Stimulated activated memory B cell treated with anti-CD40 and anti-IgM and Interleukin-4, amounts not matched to agents 10 μg/mL and 1 μg/mL and 100 μg/mL, for 72 hours (primary cell): Measurements from ENCODE around the gene SERPINA12.

Experiments used
- ATAC-seq: fragments of 150-1000 bp; cut with Tn5 transposase; 2 replicates; pipeline ENCODE4 v1.10.0; 2021
- H3K27ac Mint-ChIP-seq: one replicate; pipeline ENCODE4 v1.8.0; 2022; ENCODE audit warnings: mild to moderate bottlenecking, mixed read lengths
- H3K27me3 Mint-ChIP-seq: one replicate; pipeline ENCODE4 v1.8.0; 2022; ENCODE audit warnings: mixed read lengths
- H3K36me3 Mint-ChIP-seq: one replicate; pipeline ENCODE4 v1.8.0; 2022; ENCODE audit warnings: mixed read lengths
- H3K4me1 Mint-ChIP-seq: one replicate; pipeline ENCODE4 v1.8.0; 2022; ENCODE audit warnings: mixed read lengths
- H3K4me3 Mint-ChIP-seq: one replicate; pipeline ENCODE4 v1.8.0; 2022; ENCODE audit warnings: mild to moderate bottlenecking, moderate library complexity, mixed read lengths
- H3K9me3 Mint-ChIP-seq: one replicate; pipeline ENCODE4 v1.8.0; 2022; ENCODE audit warnings: mixed read lengths

Gene SERPINA12

GRCh38 chr14:94542111-94542810, 33.0 kb upstream of the SERPINA12 start:
- Mint-ChIP-seq H3K36me3 (no peaks in the 10 kb centered on the region), H3K4me3 (no peak overlapping the region)

GRCh38 chr14:94541234-94541975, 32.1 kb upstream of the SERPINA12 start:
- ATAC-seq, result no peak
- H3K9me3 Mint-ChIP-seq, result peaks cover under 1% of the 10 kb centered on the region
- no peak overlapping the region for H3K27ac Mint-ChIP-seq
- no peak overlapping the region for H3K4me3 Mint-ChIP-seq
- H3K27me3 Mint-ChIP-seq, result no peaks in the 10 kb centered on the region
- H3K36me3 Mint-ChIP-seq, result no peaks in the 10 kb centered on the region
- no peaks in the 10 kb centered on the region for H3K4me1 Mint-ChIP-seq

More at GRCh38 chr14:94542111-94542810, 33.0 kb upstream of the SERPINA12 start:
- Mint-ChIP-seq H3K4me1 (no peaks in the 10 kb centered on the region), H3K27ac (no peak overlapping the region), H3K9me3 (peaks cover 5% of the 10 kb centered on the region), H3K27me3 (no peaks in the 10 kb centered on the region)
- no peak for ATAC-seq

DNA sequence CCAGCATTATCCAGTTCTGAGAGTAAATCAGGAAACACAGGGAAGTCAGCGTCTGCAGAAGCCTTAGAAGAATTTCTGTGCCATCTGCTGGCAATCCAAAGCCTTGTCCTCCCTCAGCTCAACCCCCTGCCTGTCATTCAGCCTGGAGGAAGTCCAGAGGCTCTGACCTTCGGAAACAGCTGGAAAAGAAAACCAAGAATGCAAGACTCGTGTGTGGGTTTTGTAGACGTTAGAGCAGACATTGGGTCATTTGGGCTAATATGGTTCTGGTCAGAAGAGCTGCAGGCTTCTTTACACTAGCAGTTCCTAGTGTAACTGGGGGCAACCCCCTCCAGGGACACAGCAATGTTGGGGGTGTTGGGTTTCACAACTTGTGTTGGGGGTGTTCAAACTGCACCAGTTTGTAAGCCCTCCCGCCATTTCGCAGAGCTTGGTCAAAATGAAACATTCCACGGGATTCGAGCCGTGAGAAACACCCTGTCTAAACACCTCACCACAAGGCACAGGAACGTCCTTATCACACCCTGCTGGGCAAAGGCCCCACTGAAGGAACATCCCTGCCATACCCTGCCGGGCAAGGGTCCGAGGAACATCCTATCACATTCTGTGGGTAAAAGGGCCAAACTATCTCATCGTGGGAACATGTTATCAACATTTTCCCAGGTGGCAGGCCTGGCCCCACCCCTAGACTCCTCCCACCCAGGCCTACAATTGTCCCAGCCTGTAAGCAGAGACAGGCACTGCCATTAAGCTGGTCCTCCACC, 30.9 kb upstream of the SERPINA12 start:
- Mint-ChIP-seq H3K9me3 (no peaks in the 10 kb centered on the region), H3K27me3 (no peaks in the 10 kb centered on the region), H3K4me3 (no peak overlapping the region), H3K27ac (no peak overlapping the region), H3K36me3 (no peaks in the 10 kb centered on the region), H3K4me1 (no peaks in the 10 kb centered on the region)
- no peak for ATAC-seq

DNA sequence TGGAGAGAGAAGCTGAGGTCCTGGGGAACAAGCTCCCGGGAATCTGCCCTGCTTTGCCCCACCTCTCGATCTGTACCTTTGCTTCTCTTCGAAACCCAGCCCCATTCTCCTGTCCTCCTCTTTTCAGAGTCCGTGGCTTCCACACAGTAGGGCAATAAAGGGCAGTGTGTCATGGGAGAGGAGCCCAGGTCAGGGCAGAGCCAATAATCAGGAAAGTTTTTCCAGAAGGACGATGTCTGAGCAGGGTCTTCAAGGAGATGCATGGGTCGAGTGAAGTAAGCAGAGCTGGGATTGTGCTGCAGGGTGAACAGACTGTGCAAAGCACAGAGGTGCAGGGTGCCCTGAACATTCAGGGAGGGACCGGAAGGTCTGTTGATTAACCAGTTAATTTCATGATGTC, 29.9 kb upstream of the SERPINA12 start:
- Mint-ChIP-seq H3K27ac (no peak overlapping the region), H3K4me1 (no peaks in the 10 kb centered on the region), H3K9me3 (no peaks in the 10 kb centered on the region), H3K36me3 (no peaks in the 10 kb centered on the region), H3K4me3 (no peak overlapping the region), H3K27me3 (no peaks in the 10 kb centered on the region)
- no peak for ATAC-seq

- no peaks in the 10 kb centered on the region for H3K27me3 Mint-ChIP-seq
- H3K9me3 Mint-ChIP-seq, result no peaks in the 10 kb centered on the region
- no peaks in the 10 kb centered on the region for H3K4me1 Mint-ChIP-seq
- no peak for ATAC-seq
- no peaks in the 10 kb centered on the region for H3K36me3 Mint-ChIP-seq
- H3K27ac Mint-ChIP-seq, result no peak overlapping the region
- H3K4me3 Mint-ChIP-seq, result no peak overlapping the region
Measured at GRCh38 chr14:94538070-94538740, 28.9 kb upstream of the SERPINA12 start.

- no peak overlapping the region for H3K27ac Mint-ChIP-seq
- no peak overlapping the region for H3K4me3 Mint-ChIP-seq
- no peaks in the 10 kb centered on the region for H3K4me1 Mint-ChIP-seq
- no peaks in the 10 kb centered on the region for H3K27me3 Mint-ChIP-seq
- H3K9me3 Mint-ChIP-seq, result no peaks in the 10 kb centered on the region
- ATAC-seq, result no peak
- H3K36me3 Mint-ChIP-seq, result no peaks in the 10 kb centered on the region
Measured at GRCh38 chr14:94536836-94537235, 27.6 kb upstream of the SERPINA12 start.

GRCh38 chr14:94535506-94535905, 26.2 kb upstream of the SERPINA12 start:
- ATAC-seq, result no peak
- Mint-ChIP-seq H3K36me3 (no peaks in the 10 kb centered on the region), H3K9me3 (no peaks in the 10 kb centered on the region), H3K4me3 (no peak overlapping the region), H3K4me1 (no peaks in the 10 kb centered on the region), H3K27me3 (no peaks in the 10 kb centered on the region), H3K27ac (no peak overlapping the region)

DNA sequence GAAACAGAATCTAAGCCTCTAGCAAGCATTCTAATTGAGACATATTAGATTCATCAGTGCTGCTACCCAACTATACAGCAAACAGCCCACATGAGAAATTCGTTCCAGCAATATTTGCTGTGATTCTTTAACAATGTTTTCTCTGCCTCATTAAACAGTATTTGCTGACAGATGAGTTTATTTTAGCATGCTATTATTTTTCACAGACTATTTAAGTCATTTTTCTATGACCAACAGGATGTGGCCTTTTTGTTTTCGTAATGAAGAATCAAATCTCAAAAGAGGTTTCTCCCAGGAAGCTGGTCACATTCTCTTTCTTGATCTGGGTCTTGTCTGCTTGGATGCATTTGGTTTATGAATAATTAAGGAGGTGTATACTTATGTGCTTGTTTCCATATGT, 23.2 kb upstream of the SERPINA12 start:
- no peak for ATAC-seq
- Mint-ChIP-seq H3K4me3 (no peak overlapping the region), H3K36me3 (no peaks in the 10 kb centered on the region), H3K27me3 (no peaks in the 10 kb centered on the region), H3K4me1 (no peaks in the 10 kb centered on the region), H3K27ac (no peak overlapping the region), H3K9me3 (peaks cover under 1% of the 10 kb centered on the region)

- Mint-ChIP-seq H3K4me3 (no peak overlapping the region), H3K4me1 (no peaks in the 10 kb centered on the region), H3K9me3 (peaks cover 8% of the 10 kb centered on the region), H3K36me3 (no peaks in the 10 kb centered on the region), H3K27me3 (no peaks in the 10 kb centered on the region), H3K27ac (no peak overlapping the region)
- no peak for ATAC-seq
Measured at GRCh38 chr14:94531187-94531586, 21.9 kb upstream of the SERPINA12 start.

DNA sequence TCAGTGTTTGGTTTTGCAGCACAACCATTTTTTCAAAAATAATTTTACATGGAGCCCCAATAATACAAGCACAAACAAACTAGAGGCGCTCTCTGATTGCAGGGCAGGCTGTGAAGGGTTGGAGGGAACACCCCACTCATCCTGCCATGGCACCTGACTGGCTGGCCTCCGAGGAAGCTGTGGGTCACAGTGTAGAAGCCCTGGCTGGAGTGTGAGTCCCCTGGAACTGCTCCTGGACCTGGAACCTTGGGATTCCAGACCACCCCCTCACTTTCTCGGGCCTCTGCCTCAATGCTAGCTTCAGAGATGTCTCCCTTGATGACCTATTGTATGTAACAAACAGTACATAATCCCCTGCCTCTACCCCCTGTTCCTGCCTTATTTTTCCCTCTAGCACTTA, 14.8 kb upstream of the SERPINA12 start:
- Mint-ChIP-seq H3K36me3 (no peaks in the 10 kb centered on the region), H3K4me1 (no peaks in the 10 kb centered on the region), H3K27me3 (peaks cover 19% of the 10 kb centered on the region), H3K9me3 (peaks cover 19% of the 10 kb centered on the region), H3K4me3 (no peak overlapping the region), H3K27ac (no peak overlapping the region)
- ATAC-seq, result no peak

DNA sequence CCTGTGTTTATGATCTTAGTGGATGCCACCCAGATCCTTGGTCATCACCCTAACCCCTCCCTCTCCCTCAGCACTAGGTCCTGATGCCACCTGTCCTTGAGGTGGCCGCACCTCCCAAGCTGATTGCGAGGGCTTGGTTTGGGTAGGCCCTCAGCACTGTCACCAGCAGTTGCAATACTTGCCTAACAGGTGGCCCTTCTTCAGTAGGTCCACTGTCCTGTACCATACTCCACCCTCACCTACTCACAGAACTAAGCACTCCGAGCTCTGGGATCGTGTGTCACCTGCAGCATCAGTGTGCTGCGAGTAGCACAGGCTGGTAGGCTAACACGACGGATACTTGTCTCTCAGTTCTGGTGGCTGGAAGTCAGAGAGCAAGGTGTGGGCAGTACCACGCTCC, 14.0 kb upstream of the SERPINA12 start:
- no peak for ATAC-seq
- Mint-ChIP-seq H3K4me1 (no peaks in the 10 kb centered on the region), H3K27me3 (peaks cover 19% of the 10 kb centered on the region), H3K27ac (no peak overlapping the region), H3K36me3 (no peaks in the 10 kb centered on the region), H3K9me3 (peaks cover 23% of the 10 kb centered on the region), H3K4me3 (no peak overlapping the region)

DNA sequence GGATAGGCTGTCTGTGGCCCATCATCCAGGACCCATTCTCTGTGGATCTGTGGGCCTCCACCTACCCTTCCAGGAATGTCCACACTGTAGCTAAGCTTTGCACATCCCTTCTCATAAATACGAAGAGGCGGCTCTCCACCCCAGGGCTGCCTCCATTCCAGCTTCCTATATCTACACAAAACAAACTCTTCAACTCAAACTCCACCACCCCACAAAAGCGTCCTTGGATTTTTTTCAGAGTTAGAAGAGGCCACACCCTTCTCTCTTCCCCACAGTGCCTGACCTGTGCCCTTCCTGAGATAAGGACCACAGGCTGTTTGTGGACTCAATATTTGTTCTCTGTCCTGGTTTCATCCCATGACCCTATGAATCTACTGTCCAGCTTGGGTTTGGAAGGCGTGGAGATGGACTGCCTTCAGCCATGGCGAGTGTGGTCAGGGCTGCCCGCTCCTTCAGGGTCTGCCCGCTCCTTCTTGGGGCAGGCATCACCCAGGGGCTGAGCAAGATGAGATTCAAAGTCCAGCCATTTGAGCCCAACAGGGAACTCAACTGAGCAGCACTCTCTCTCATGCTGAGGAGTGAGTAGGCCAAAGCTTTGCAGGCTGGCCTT, 13.0 kb upstream of the SERPINA12 start:
- ATAC-seq, result no peak
- H3K4me3 Mint-ChIP-seq, result no peak overlapping the region
- H3K9me3 Mint-ChIP-seq, result peaks cover 20% of the 10 kb centered on the region
- no peak overlapping the region for H3K27ac Mint-ChIP-seq
- no peaks in the 10 kb centered on the region for H3K4me1 Mint-ChIP-seq
- peaks cover 19% of the 10 kb centered on the region for H3K27me3 Mint-ChIP-seq
- H3K36me3 Mint-ChIP-seq, result no peaks in the 10 kb centered on the region

- H3K9me3 Mint-ChIP-seq, result peaks cover 15% of the 10 kb centered on the region
- H3K4me1 Mint-ChIP-seq, result no peaks in the 10 kb centered on the region
- no peak for ATAC-seq
- H3K36me3 Mint-ChIP-seq, result no peaks in the 10 kb centered on the region
- no peak overlapping the region for H3K27ac Mint-ChIP-seq
- no peak overlapping the region for H3K4me3 Mint-ChIP-seq
- peaks cover 19% of the 10 kb centered on the region for H3K27me3 Mint-ChIP-seq
Measured at GRCh38 chr14:94521375-94522114, 12.3 kb upstream of the SERPINA12 start.

- Mint-ChIP-seq H3K36me3 (no peaks in the 10 kb centered on the region), H3K4me3 (no peak overlapping the region), H3K27me3 (no peaks in the 10 kb centered on the region), H3K4me1 (no peaks in the 10 kb centered on the region), H3K27ac (no peak overlapping the region), H3K9me3 (peaks cover 15% of the 10 kb centered on the region)
- ATAC-seq, result no peak
Measured at GRCh38 chr14:94517641-94518257, 8.5 kb upstream of the SERPINA12 start.
